Kidney epithelial cell (primary cell): ENCODE results near the gene KRT34. TPM values are rescaled to one million over a fixed set of nuclear protein-coding genes. Genes with fewer than 3 reads are reported as not detected.

Source experiments
- DNase-seq: peaks from one replicate; pipeline ENCODE4 v3.0.0-alpha.2; 2010; ENCODE audit warnings: low read depth
- H3K27me3 ChIP-seq: 2 replicates; pipeline ENCODE4 v1.6.0; 2011; ENCODE audit warnings: low read length; ENCODE audit not compliant: control insufficient read depth, insufficient read depth
- H3K36me3 ChIP-seq: 2 replicates; pipeline ENCODE4 v1.5.1; 2011; ENCODE audit warnings: low read length; ENCODE audit not compliant: control insufficient read depth, insufficient read depth
- H3K4me3 ChIP-seq: 2 replicates; pipeline ENCODE4 v1.5.1; 2011; ENCODE audit warnings: low read depth, mild to moderate bottlenecking, control low read depth, low read length
- total RNA-seq: library from RNA; depleted of rRNA; stranded (reverse); fragments of >200 nt; gene quantifications from 2 replicates; pipeline ENCODE4 v1.2.3, GENCODE V29; 2015
- TF ChIP-seq, protein P1 (sequence below): IDR thresholded peaks from 2 replicates; pipeline ENCODE4 v1.5.1; 2011; ENCODE audit warnings: mild to moderate bottlenecking, moderate library complexity, low read length, control low read depth, inconsistent platforms; ENCODE audit not compliant: insufficient read depth, poor library complexity, severe bottlenecking

KRT34 gene
- total RNA-seq, 1 donor from 2014 or later, result 5.5 TPM

DNA sequence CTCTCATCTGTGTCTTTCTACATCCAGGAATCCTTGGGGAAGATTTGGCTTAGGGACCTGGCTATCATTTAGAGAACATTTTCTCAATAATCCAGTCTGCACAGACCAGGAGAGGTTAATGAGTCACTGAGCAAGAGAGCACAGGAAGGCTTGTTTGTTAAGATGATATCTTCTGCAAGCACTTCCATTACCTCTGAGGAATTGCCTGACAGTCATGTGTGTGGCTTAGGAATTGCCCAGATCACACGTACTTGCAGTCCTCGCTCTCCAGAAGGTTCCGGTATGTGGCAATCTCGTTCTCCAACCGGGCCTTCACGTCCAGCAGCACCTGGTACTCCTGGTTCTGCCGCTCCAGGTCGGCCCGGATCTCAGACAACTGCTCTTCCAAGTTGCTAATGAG, 39.0 kb upstream of the KRT34 start:
- no peak overlapping the region for H3K4me3 ChIP-seq
- TF ChIP-seq, protein P1, sequence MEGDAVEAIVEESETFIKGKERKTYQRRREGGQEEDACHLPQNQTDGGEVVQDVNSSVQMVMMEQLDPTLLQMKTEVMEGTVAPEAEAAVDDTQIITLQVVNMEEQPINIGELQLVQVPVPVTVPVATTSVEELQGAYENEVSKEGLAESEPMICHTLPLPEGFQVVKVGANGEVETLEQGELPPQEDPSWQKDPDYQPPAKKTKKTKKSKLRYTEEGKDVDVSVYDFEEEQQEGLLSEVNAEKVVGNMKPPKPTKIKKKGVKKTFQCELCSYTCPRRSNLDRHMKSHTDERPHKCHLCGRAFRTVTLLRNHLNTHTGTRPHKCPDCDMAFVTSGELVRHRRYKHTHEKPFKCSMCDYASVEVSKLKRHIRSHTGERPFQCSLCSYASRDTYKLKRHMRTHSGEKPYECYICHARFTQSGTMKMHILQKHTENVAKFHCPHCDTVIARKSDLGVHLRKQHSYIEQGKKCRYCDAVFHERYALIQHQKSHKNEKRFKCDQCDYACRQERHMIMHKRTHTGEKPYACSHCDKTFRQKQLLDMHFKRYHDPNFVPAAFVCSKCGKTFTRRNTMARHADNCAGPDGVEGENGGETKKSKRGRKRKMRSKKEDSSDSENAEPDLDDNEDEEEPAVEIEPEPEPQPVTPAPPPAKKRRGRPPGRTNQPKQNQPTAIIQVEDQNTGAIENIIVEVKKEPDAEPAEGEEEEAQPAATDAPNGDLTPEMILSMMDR, result no peak
- H3K27me3 ChIP-seq, result no peaks in the 10 kb centered on the region
- peak; percentile 61 for DNase-seq
- H3K36me3 ChIP-seq, result no peaks in the 10 kb centered on the region

DNA sequence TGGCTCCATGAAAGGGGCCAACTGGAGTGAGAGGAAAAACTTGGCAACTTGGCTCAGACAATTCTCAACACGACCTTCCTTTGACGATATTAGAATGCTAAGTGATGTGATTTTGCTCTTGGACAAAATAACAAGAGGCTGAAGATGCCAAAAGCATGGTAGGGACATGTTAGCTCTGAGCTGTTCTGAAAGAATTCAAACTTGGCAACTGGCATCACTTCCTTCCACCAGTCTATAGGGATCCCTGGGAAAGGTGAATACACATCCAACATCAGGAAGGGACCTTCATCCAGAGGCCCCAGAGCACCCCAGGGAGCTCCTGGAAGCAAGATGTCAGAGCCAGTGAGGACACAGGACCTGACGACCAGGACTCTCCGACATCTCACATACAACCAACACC, 38.0 kb upstream of the KRT34 start:
- TF ChIP-seq, protein P1, result no peak
- H3K4me3 ChIP-seq, result no peak overlapping the region
- H3K27me3 ChIP-seq, result no peaks in the 10 kb centered on the region
- H3K36me3 ChIP-seq, result no peaks in the 10 kb centered on the region
- no peak for DNase-seq

DNA sequence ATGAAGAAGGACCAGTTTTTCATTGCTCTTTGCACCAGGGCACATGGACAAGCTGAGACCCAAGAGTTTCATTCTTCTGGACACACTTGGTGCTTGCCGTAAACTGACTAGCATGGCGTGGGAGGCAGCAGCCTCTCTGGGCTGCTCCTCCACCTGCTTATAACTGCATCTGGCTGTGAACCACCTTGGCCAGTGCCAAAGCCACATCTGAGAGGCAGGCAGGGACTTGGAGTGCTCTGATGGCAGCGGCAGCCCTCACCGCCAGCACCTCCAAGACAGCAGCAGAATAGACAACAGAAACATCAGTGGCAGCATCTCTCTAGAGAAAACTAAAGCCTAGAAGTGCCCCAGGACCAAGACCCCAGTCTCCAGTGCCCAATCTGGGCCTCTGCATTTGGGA, 37.6 kb upstream of the KRT34 start:
- no peak overlapping the region for H3K4me3 ChIP-seq
- TF ChIP-seq, protein P1, result no peak
- H3K36me3 ChIP-seq, result no peaks in the 10 kb centered on the region
- DNase-seq, result no peak
- no peaks in the 10 kb centered on the region for H3K27me3 ChIP-seq

DNA sequence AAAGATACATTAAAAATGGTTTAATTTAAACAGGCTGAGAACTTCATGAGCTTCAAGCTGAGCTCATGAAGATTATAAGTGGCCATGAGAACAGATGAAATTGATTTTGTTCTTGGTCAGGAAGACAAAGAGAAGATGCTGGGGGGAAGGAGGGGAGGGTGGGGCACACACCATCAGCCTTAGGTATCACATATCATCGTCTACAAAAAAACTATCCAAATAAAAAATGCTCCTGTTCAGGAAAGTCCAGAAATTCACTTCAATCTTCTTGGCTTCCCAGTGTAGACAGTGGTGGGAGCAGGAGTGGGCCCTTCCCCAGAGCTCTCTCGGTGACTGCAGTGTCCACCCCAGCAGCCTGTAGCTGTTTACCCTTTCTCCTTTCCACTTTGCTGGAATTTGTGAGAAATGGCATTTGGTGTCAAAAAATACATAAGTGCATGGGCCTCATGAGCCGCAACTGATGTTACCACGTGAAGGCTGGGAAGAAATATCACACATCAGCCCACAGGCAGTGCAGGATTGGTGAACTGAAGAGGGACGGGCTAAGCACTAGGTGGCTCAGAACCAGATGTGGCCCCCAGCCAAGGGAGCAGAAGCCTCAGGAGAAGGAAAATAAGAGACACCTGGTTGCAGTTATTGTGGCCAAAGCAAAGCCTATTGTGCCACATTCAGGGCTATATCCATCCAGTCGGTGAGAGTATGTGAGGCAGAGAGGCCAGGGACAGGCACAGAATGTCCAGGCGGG, 36.2 kb upstream of the KRT34 start:
- H3K36me3 ChIP-seq, result no peaks in the 10 kb centered on the region
- no peak overlapping the region for H3K4me3 ChIP-seq
- TF ChIP-seq, protein P1, result no peak
- DNase-seq, result no peak
- no peaks in the 10 kb centered on the region for H3K27me3 ChIP-seq

DNA sequence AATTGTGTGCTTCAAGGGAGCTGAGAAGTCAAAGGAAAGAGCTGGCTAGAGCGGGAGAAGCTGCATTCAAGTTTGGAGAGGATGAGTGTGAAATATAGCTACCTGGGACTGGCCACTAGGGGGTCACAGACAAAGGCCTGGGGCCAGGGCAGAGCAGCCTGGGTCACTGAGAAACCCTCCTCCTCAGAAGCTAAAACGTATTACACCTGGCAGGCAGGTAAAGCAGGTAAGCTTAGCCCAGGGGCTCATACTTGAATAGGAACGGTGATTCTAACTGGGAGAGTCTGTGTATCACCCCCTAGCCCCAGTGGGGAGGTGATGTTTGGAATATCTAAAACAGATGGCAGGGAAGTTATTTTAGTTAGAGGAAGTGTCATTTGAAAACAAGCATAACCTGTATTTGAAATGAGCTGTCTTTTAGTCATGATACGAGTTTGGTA, 35.5 kb upstream of the KRT34 start:
- TF ChIP-seq, protein P1, result peak; percentile 31
- Histone ChIP-seq H3K27me3 (no peaks in the 10 kb centered on the region), H3K4me3 (no peak overlapping the region), H3K36me3 (no peaks in the 10 kb centered on the region)
- no peak for DNase-seq

DNA sequence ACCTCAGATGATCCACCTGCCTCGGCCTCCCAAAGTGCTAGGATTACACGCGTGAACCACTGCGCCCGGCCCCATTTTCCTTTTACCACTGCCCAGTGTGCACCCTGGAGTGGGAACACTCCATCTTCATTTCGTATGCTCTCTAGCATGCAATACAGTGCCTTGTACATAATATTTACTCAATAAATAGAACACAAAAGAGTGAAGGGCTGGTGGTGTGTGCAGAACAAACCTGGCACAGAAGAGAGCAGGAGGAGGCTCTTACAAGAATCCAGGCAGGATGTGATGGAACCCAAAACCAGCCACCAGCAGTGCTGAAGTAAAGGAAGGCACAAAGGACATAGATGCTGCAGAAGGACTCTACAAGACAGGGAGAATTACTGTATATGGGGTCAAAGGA, 35.0 kb upstream of the KRT34 start:
- TF ChIP-seq, protein P1, result no peak
- H3K27me3 ChIP-seq, result no peaks in the 10 kb centered on the region
- H3K4me3 ChIP-seq, result no peak overlapping the region
- H3K36me3 ChIP-seq, result no peaks in the 10 kb centered on the region
- DNase-seq, result no peak
